ENCODE data around the gene PRR23E. TPM values are rescaled to one million over a fixed set of nuclear protein-coding genes. Genes with fewer than 3 reads are reported as not detected.

The PRR23E gene, protein sequence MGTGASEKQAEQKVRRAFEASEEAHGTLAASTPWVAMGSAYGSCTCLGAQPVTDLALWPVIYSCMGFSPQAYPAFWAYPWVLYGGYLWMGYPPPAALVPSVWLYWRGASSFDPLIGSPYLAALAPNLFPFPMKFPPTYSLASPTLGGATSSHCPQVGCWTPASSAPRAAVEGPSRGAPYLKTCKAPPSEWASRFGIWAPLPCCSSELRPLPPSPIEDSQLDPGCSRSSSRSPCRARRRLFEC
- total RNA-seq (2014; rRNA removed; shearing (Covaris generic)): not detected in 2 replicates
- polyA plus RNA-seq (2014; cell fraction: nucleus; rRNA removed): not detected in 2 replicates

DNA sequence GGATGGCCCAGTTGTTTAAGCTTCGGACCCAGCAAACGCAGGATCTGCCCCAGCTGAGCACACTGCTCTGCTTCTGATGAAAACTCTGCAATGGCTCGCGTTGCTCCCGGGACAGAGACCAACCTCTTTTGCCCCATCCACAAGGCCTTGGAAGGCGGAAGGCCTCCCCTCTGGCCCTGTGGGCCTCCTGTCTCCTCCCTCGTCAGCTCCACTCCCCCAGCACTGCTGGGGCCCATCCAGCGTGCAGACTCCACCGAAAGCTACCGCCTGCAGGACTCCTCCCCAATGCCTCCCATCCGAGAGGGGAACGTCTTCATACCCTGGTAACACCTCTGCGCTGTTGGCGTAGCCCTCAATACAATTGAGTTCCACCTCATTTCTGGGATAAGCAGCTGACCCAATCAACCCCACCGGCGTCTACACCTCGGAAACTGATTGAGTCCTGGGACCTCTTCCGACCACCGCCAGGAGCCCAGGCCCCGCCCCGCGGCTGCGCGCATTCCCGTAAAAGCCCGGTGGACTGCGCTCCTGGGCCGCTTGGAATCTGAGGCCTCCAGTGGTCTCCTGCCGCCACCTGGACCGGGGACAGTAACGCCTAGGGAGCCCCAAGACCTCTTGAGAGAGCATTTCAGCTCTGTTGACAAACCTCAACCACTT, at the start of gene PRR23E:
PRR23E (plus strand) TSS at position 556 of the 657 bp plus-strand sequence. CDS start 3,555 bp downstream, outside the sequence.
- no peak for DNase-seq (ENCODE audit: extremely low read depth, low read depth)

DNA sequence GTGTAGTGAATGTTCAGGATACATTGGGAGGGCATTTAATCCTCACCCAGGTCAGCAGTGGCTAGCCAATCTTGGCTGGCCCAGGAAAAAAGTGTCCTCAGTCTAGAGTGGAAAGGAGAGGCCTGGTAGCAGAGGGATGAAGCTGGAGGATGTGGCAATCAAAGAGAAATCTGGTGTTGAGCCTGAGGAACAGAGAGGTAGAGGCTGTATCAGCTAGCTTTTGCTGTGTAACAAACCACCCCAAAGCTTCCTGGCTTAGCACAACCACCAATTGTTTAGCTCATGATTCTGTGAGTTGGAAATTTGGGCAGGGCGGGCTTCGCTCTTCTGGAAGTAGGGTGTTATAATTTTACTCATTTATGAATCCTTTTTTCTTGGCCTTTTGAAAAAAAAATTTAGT, 49.8 kb upstream of the PRR23E start:
- DNase-seq (ENCODE audit: extremely low read depth, low read depth): no peak

DNA sequence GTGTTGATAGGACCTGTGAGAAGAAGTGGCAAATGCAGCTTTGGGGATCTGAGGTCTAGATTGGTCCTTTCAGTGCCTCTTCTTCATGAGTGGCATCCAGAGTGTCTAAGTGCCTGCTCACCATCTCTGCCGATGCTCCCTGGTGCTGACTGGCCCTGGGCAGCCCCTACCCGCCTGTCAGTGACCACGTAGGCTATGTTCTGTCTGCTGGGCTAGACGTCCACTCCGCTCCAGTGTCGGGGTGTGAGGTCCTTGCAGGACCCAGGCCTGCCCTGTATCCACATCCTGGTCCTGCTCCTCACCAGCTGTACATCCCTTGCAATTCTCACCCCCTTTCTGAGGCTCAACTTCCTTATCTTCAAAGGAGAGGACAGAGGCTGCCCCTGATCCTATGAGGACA, 48.3 kb upstream of the PRR23E start:
- no peak for DNase-seq (ENCODE audit: extremely low read depth, low read depth)

GRCh38 chr3:127145266-127145665, 47.7 kb upstream of the PRR23E start:
- DNase-seq (ENCODE audit: extremely low read depth, low read depth): no peak

- no peak for DNase-seq (ENCODE audit: extremely low read depth, low read depth)
These were observed 45.5 kb upstream of the PRR23E start for GRCh38 chr3:127147291-127147885.

- DNase-seq (ENCODE audit: extremely low read depth, low read depth): no peak
These were observed 43.2 kb upstream of the PRR23E start for GRCh38 chr3:127149621-127150310.

DNA sequence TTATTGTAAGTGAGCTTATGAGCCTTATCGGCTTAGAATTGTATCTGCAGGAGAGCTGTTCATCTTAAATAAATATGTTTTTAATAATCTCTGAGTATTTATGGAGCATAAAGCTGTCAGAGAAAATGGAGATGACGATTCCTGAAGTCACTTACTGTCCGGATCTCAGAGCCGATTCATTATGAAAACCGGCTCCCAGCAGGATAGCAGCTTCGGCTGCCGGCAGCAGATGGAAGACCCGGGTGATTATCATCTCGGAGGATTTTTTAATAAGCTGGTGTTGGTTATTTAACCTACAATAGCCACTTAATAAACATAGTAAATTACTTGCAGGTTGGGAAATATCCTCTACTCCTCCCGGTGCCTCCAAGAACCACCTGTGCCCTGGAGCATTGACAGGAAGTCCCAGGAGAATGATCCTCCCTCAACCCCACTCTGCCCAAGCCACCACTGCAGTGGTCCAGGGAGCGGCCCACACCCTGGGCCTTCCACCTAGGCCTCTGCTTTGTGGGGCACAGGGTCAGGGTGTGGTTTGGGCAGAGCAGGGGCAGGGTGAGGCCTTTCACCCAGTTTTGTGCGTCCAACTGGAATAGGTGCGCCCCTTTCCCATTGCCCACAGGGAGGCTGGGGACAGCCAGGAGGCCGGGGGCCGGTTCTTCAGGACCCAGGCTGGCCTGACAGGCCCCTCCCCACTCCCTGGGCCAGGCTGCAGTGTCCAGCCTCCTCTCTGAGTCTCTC, 42.2 kb upstream of the PRR23E start:
- DNase-seq (ENCODE audit: extremely low read depth, low read depth): no peak

GRCh38 chr3:127151251-127151564, 41.7 kb upstream of the PRR23E start:
- DNase-seq (ENCODE audit: extremely low read depth, low read depth): no peak

DNA sequence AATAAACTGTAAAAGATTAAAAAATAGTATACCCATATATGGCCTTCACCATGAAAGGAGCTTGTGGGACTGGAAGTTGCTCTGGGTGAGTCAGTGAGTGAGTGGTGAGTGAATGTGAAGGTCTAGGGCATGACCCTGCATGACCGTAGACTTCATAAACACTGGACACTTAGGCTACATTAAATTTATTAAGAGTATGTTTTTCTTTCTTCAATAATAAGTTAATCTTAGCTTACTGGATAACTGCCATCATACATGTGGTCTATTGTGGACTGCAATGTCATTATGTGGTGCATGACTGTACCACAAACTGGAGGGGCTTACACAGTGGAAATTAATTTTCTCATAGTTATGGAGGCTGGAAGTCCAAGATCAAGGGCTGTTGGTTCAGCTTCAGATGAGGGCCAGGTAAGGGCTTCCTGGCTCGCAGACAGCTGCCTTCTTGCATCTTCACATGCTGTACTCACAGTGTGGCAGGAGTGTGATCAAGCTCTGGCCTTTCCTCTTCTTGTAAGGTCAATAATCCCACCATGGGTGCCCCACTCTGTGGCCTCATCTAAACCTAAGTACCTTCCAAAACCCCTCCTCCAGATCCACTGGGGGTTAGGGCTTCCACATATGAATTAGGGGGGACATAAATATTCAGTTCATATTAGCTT, 40.8 kb upstream of the PRR23E start:
- DNase-seq (ENCODE audit: extremely low read depth, low read depth): no peak

DNA sequence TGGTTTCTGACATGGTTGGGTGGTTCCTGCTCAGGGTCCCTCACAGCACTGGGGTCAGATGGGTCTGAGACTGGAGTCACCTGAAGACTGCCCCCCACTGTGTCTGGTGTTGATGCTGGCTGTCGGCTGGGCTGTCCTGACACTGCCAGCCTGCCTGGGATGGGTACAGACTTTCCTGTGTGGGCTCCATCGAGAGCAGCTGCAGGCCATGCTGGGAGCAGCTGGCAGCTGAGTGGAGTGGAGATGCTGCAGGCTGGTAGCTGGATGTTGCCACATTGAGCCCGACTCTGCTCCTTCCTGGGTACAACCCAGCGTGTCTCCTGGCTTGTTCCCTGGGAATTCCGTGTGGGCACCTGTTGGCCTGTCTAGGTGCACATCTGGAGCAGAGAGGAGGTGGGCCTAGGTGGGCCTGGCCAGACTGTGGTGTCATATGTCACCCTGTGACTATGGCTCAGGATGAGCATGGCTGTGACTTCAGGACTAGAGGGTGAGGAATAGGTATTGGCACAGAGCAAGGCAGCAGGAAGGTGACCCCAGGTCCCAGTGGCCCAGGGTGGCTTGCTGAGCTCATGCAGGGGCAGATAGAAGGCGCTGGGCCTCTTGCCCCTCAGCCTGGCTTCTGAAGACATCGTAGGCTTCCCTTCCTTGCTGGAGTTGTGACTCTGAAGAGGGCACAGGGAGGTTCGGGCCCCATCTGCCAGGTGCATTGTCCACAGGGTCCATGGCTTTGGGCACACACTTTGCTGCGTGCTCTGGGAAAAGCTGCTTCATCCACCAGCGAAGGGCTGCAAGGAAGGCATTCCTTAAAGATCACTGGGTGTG, 40.0 kb upstream of the PRR23E start:
- DNase-seq (ENCODE audit: extremely low read depth, low read depth): no peak

DNA sequence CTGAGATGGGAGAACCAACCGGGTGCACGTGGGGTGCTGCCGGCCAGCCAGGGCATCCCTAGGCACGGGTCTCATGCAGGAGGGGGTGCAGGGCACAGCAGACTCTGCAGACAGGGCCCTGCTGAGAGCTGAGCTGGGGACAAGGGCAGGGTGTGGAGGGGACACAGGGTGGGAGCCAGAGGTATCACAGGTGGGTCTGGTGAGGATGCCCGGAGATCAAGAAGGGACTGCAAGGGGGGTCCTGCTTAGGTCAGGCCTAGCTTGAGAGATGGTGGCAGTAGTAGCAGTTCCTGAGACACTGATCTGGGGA, 39.5 kb upstream of the PRR23E start:
- DNase-seq (ENCODE audit: extremely low read depth, low read depth): no peak

DNA sequence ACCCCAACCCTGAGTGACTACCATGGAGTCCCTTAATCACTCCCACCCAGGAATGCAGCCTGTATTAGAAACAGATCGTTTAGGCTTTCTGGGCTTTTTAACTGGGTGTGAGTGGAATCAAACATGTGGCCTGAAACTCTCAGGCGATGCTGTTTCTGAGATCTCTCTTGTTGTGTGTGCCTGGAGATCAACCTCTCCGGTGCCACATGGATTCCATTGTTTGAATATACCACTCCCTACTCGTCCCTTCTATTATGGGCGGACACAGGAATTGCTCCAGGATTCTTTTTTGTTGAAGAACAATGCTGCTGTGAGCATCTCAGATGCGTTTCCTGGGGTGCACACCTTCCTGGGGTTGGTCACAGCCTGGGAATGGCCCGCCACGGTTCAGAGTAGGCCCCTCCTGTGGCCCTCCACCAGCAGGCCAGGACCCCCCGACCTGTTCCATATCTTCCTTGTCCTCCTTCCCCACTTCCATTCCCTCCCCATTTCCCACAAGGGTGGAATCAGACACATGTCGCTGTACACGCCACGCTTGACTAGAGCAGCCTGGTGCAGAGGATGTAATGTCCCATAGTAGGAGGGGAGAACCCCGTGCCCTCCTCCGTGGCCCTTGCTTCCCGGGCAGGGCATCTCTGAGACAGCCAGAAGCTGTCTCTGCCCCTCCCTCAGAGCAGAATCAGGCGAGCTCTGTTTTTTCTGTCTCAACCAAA, 36.4 kb upstream of the PRR23E start:
- no peak for DNase-seq (ENCODE audit: extremely low read depth, low read depth)

DNA sequence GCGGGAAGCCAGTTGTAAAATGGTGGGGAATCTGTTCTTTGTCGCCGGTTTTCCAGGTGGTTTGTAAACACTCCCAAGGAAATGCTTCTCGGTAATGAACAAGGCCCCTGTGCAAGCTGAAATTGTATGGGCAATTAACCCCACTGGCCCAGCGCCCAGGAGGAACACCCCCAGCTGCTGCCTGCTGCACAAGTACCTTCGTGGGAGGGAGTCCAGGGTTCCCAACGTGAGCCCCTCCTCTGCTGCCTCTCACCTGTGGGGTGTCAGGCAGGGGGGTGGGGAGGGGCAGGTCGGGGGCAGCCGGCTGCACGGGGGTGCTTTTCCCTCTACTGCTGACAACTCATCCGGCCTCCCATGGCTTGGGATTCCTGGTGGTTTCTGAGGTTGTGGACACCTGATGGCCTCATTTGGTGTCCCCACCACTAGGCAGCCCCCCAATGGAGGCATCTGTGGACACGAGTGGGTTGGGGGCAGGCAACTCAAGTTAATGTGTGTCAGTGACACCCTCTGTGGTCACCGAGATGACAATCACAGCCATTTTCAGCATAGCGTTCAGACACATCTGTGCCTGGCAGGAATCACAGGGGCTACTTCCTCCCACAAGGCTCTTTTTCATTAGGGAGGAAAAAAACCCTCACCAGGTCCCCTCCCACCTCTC, 35.6 kb upstream of the PRR23E start:
- no peak for DNase-seq (ENCODE audit: extremely low read depth, low read depth)

- no peak for DNase-seq (ENCODE audit: extremely low read depth, low read depth)
These were observed 34.2 kb upstream of the PRR23E start for GRCh38 chr3:127158614-127159229.

- no peak for DNase-seq (ENCODE audit: extremely low read depth, low read depth)
These were observed 33.4 kb upstream of the PRR23E start for GRCh38 chr3:127159543-127159942.

GRCh38 chr3:127161236-127161635, 31.7 kb upstream of the PRR23E start:
- DNase-seq (ENCODE audit: extremely low read depth, low read depth): no peak

- DNase-seq (ENCODE audit: extremely low read depth, low read depth): no peak
These were observed 30.9 kb upstream of the PRR23E start for GRCh38 chr3:127161973-127162579.

Data from NCI-H460 (cell line).